ENCODE measurements around the gene AGK.

DNA sequence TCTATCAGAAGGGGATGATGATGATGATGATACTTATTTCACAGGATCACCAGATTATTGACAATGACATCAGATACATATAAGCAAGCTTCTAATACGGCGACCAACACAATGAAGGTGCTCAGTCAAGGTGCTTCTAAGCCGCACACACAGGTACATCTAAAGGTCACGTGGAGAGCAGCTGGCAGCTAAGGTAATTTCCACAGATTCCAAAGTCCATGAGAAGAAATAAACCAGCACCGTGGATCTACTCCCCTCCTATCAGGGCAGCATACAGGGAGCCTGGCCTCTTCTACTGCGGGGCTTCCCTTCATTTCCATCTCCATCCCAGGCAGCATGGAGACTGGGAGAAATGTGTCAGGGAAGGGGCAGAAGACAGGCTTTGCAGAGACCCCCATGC lies 113.2 kb downstream of the AGK start:
- TF ChIP-seq, protein P1, sequence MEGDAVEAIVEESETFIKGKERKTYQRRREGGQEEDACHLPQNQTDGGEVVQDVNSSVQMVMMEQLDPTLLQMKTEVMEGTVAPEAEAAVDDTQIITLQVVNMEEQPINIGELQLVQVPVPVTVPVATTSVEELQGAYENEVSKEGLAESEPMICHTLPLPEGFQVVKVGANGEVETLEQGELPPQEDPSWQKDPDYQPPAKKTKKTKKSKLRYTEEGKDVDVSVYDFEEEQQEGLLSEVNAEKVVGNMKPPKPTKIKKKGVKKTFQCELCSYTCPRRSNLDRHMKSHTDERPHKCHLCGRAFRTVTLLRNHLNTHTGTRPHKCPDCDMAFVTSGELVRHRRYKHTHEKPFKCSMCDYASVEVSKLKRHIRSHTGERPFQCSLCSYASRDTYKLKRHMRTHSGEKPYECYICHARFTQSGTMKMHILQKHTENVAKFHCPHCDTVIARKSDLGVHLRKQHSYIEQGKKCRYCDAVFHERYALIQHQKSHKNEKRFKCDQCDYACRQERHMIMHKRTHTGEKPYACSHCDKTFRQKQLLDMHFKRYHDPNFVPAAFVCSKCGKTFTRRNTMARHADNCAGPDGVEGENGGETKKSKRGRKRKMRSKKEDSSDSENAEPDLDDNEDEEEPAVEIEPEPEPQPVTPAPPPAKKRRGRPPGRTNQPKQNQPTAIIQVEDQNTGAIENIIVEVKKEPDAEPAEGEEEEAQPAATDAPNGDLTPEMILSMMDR (IDR thresholded peaks at IDR 0.05), result no peak
- no peak for TF ChIP-seq POLR2A (IDR thresholded peaks at IDR 0.05)

Measured in uterus (tissue), 2 donors.